OCI-LY1 (cell line): ENCODE data around the gene HPCAL4.

Source experiments
- H2AFZ ChIP-seq: fragments of 200-600 bp; sonication (generic), shearing (Covaris generic); 2 replicates; pipeline ENCODE4 v1.6.0; 2014; ENCODE audit warnings: antibody characterized with exemption, mild to moderate bottlenecking, low read length
- H3F3A ChIP-seq: fragments of 200-600 bp; sonication (generic), shearing (Covaris generic); 2 replicates; pipeline ENCODE4 v1.6.0; 2014; ENCODE audit warnings: mild to moderate bottlenecking, antibody characterized with exemption, low read length, moderate library complexity; ENCODE audit not compliant: insufficient read depth
- H3K27ac ChIP-seq: fragments of 200-600 bp; sonication (generic); 2 replicates; pipeline ENCODE4 v1.5.1; 2014; ENCODE audit warnings: low read length, mixed run types, mild to moderate bottlenecking, low read depth; ENCODE audit not compliant: poor library complexity, severe bottlenecking
- H3K27me3 ChIP-seq: fragments of 200-600 bp; sonication (generic); 2 replicates; pipeline ENCODE4 v1.6.0; 2014; ENCODE audit warnings: antibody characterized with exemption, mild to moderate bottlenecking, low read length, moderate library complexity; ENCODE audit not compliant: insufficient read depth
- H3K36me3 ChIP-seq: fragments of 200-600 bp; sonication (generic); 2 replicates; pipeline ENCODE4 v1.6.1; 2014; ENCODE audit warnings: mild to moderate bottlenecking, antibody characterized with exemption, low read length, moderate library complexity, mixed read lengths; ENCODE audit not compliant: insufficient read depth
- H3K4me1 ChIP-seq: fragments of 200-600 bp; sonication (generic); 2 replicates; pipeline ENCODE4 v1.5.1; 2014; ENCODE audit warnings: mild to moderate bottlenecking, low read length, moderate library complexity; ENCODE audit not compliant: insufficient read depth, severe bottlenecking
- H3K4me2 ChIP-seq: fragments of 200-600 bp; sonication (generic), shearing (Covaris generic); 2 replicates; pipeline ENCODE4 v1.6.1; 2014; ENCODE audit warnings: low read length
- H3K4me3 ChIP-seq: fragments of 200-600 bp; sonication (generic); 2 replicates; pipeline ENCODE4 v1.5.1; 2014; ENCODE audit warnings: low read length, low read depth, mild to moderate bottlenecking, mixed read lengths; ENCODE audit not compliant: poor library complexity, severe bottlenecking
- H3K79me2 ChIP-seq: fragments of 200-600 bp; shearing (Covaris generic); 2 replicates; pipeline ENCODE4 v1.6.1; 2016; ENCODE audit warnings: mixed run types, low read length, mixed read lengths; ENCODE audit not compliant: insufficient read depth
- H3K9ac ChIP-seq: fragments of 200-600 bp; sonication (generic), shearing (Covaris generic); 2 replicates; pipeline ENCODE4 v1.6.1; 2014; ENCODE audit warnings: mild to moderate bottlenecking, low read length, mixed read lengths
- H3K9me2 ChIP-seq: fragments of 200-600 bp; sonication (generic), shearing (Covaris generic); 2 replicates; pipeline ENCODE4 v1.6.1; 2014; ENCODE audit warnings: low read depth, mild to moderate bottlenecking, low read length, mixed read lengths
- H3K9me3 ChIP-seq: fragments of 200-600 bp; shearing (Covaris generic); 2 replicates; pipeline ENCODE4 v1.6.1; 2014; ENCODE audit warnings: low read length, mixed read lengths
- H4K20me1 ChIP-seq: fragments of 200-600 bp; sonication (generic), shearing (Covaris generic); 2 replicates; pipeline ENCODE4 v1.6.0; 2016; ENCODE audit warnings: mild to moderate bottlenecking, low read length; ENCODE audit not compliant: insufficient read depth
- CTCF ChIP-seq: fragments of 200-600 bp; sonication (generic), shearing (Covaris generic); IDR thresholded peaks from 2 replicates; pipeline ENCODE4 v1.5.1; 2017; ENCODE audit warnings: mild to moderate bottlenecking, antibody characterized with exemption, low read length, moderate library complexity, mixed read lengths
- EZH2 ChIP-seq: fragments of 200-600 bp; sonication (generic), shearing (Covaris generic); IDR thresholded peaks from 2 replicates; pipeline ENCODE4 v1.8.0; 2017; ENCODE audit warnings: borderline replicate concordance, mixed run types, mild to moderate bottlenecking, antibody characterized with exemption, low read length, moderate library complexity, mixed read lengths

The HPCAL4 gene

GRCh38 chr1:39735731-39736130 lies 44.5 kb upstream of the HPCAL4 start:
- TF ChIP-seq CTCF (no peak), EZH2 (no peak)
- no peaks in the 10 kb centered on the region for H4K20me1 ChIP-seq
- no peaks in the 10 kb centered on the region for H3K79me2 ChIP-seq
- peaks cover 9% of the 10 kb centered on the region; the same call in 1 of the 2 replicates for H3K36me3 ChIP-seq
- H2AFZ ChIP-seq: no peak overlapping the region
- H3K27ac ChIP-seq: no peak overlapping the region
- no peaks in the 10 kb centered on the region for H3K9me3 ChIP-seq
- no peak overlapping the region for H3K4me3 ChIP-seq
- H3K27me3 ChIP-seq: no peaks in the 10 kb centered on the region
- no peaks in the 10 kb centered on the region for H3F3A ChIP-seq
- H3K4me1 ChIP-seq: peaks cover 26% of the 10 kb centered on the region
- no peak overlapping the region for H3K4me2 ChIP-seq
- no peaks in the 10 kb centered on the region for H3K9me2 ChIP-seq
- no peak overlapping the region for H3K9ac ChIP-seq

GRCh38 chr1:39733161-39733560 lies 41.9 kb upstream of the HPCAL4 start:
- no peak overlapping the region for H3K4me2 ChIP-seq
- H2AFZ ChIP-seq: no peak overlapping the region
- no peaks in the 10 kb centered on the region for H3K79me2 ChIP-seq
- H3F3A ChIP-seq: no peaks in the 10 kb centered on the region
- no peak overlapping the region for H3K9ac ChIP-seq
- H3K4me3 ChIP-seq: no peak overlapping the region
- H3K36me3 ChIP-seq: no peaks in the 10 kb centered on the region
- H3K27ac ChIP-seq: no peak overlapping the region
- H3K4me1 ChIP-seq: peaks cover 8% of the 10 kb centered on the region
- H3K9me3 ChIP-seq: no peaks in the 10 kb centered on the region
- no peaks in the 10 kb centered on the region for H3K9me2 ChIP-seq
- H4K20me1 ChIP-seq: no peaks in the 10 kb centered on the region
- no peaks in the 10 kb centered on the region for H3K27me3 ChIP-seq
- TF ChIP-seq CTCF (no peak), EZH2 (no peak)

GRCh38 chr1:39732730-39733129 lies 41.5 kb upstream of the HPCAL4 start:
- no peaks in the 10 kb centered on the region for H3K9me3 ChIP-seq
- no peak overlapping the region for H3K27ac ChIP-seq
- H2AFZ ChIP-seq: no peak overlapping the region
- H3K9ac ChIP-seq: no peak overlapping the region
- no peaks in the 10 kb centered on the region for H3K27me3 ChIP-seq
- no peaks in the 10 kb centered on the region for H3K36me3 ChIP-seq
- H3F3A ChIP-seq: no peaks in the 10 kb centered on the region
- no peak overlapping the region for H3K4me3 ChIP-seq
- H3K79me2 ChIP-seq: no peaks in the 10 kb centered on the region
- no peaks in the 10 kb centered on the region for H4K20me1 ChIP-seq
- no peaks in the 10 kb centered on the region for H3K9me2 ChIP-seq
- H3K4me1 ChIP-seq: peaks cover 12% of the 10 kb centered on the region
- no peak for TF ChIP-seq CTCF
- TF ChIP-seq EZH2: no peak
- H3K4me2 ChIP-seq: no peak overlapping the region
